HCT116 (cell line): ENCODE results near the gene GATM. TPM values are rescaled to one million over a fixed set of nuclear protein-coding genes. Genes with fewer than 3 reads are reported as not detected.

Experiments used
- ATAC-seq: fragments of 200-7000 bp; cut with Tn5 transposase; 2 replicates; pipeline ENCODE4 v1.9.1; 2020; ENCODE audit warnings: mild to moderate bottlenecking, moderate library complexity
- BruUV-seq: library from RNA; stranded (reverse); fragments of 400-500 nt; replicated peaks from 2 replicates; lab custom pipeline; 2021; lab: Mats Ljungman, UMichigan
- CTCF ChIA-PET: fragments of 300-600 bp; sonication (Branson Sonifier 250); formaldehyde crosslinking; loops from one replicate; lab custom pipeline; 2021; ENCODE audit warnings: antibody characterized with exemption; lab: Charles Lee
- POLR2A ChIA-PET: fragments of 300-600, 350-600 bp; sonication (Branson Sonifier 250); formaldehyde crosslinking; loops from one replicate; lab custom pipeline; 2021; ENCODE audit warnings: antibody characterized with exemption; lab: Charles Lee
- RAD21 ChIA-PET, 2 experiments: fragments of 300-600 bp; sonication (Branson Sonifier 250); formaldehyde crosslinking; loops; one replicate each; lab custom pipeline; 2023; ENCODE audit warnings: low total read pairs in 2 of 2; ENCODE audit not compliant: uncharacterized antibody in 2 of 2, unreplicated experiment in 2 of 2, low non-redundant PET in 1 of 2; lab: Charles Lee
- DNase-seq: peaks from one replicate; pipeline ENCODE4 v3.0.0-alpha.2; 2010; ENCODE audit warnings: low read depth, low spot score
- H2AFZ ChIP-seq: fragments of 200-600 bp; shearing (Covaris generic), sonication (generic); 2 replicates; pipeline ENCODE4 v1.6.1; 2017; ENCODE audit warnings: low read depth, mixed run types, mixed read lengths, antibody characterized with exemption, low read length; ENCODE audit not compliant: poor library complexity, severe bottlenecking
- H3K27ac ChIP-seq: 2 replicates; pipeline ENCODE4 v1.5.1; 2012; ENCODE audit warnings: low read depth, low read length
- H3K27me3 ChIP-seq: fragments of 200-600 bp; sonication (generic); 2 replicates; pipeline ENCODE4 v1.6.1; 2016; ENCODE audit warnings: mixed run types, low read length, mixed read lengths; ENCODE audit not compliant: insufficient read depth
- H3K36me3 ChIP-seq, 2 experiments: fragments of 200-500 bp in 1 of 2; fragments of 200-600 bp in 1 of 2; sonication (Bioruptor generic) in 1 of 2; sonication (generic) in 1 of 2; 2 replicates each; pipeline versions ENCODE4 v1.5.1 to v1.6.1; 2014 to 2016; ENCODE audit warnings: low read length in 2 of 2, inconsistent platforms in 1 of 2, mixed read lengths in 1 of 2, mixed run types in 1 of 2; ENCODE audit not compliant: insufficient read depth in 2 of 2, control insufficient read depth in 1 of 2
- H3K4me1 ChIP-seq, 2 experiments: fragments of 200-600 bp in 1 of 2; sonication (generic) in 1 of 2; 2 replicates each; pipeline versions ENCODE4 v1.5.1 to v1.6.1; 2012 to 2017; ENCODE audit warnings: low read length in 2 of 2, inconsistent platforms in 1 of 2, mild to moderate bottlenecking in 1 of 2, mixed read lengths in 1 of 2, mixed run types in 1 of 2, moderate library complexity in 1 of 2; ENCODE audit not compliant: insufficient read depth in 2 of 2, control insufficient read depth in 1 of 2
- H3K4me2 ChIP-seq: fragments of 200-600 bp; sonication (generic); 2 replicates; pipeline ENCODE4 v1.6.1; 2017; ENCODE audit warnings: mixed run types, low read length, mixed read lengths
- H3K4me3 ChIP-seq, 2 experiments: fragments of 200-600 bp in 1 of 2; sonication (generic) in 1 of 2; replicated peaks in 1 of 2; 2 replicates each; pipeline ENCODE4 v1.5.1; 2011 to 2016; ENCODE audit warnings: low read length in 2 of 2, control low read depth in 1 of 2, low read depth in 1 of 2, mild to moderate bottlenecking in 1 of 2, mixed read lengths in 1 of 2, mixed run types in 1 of 2
- H3K79me2 ChIP-seq: fragments of 200-600 bp; sonication (generic); 2 replicates; pipeline ENCODE4 v1.6.1; 2017; ENCODE audit warnings: mild to moderate bottlenecking, mixed run types, low read length, moderate library complexity, mixed read lengths; ENCODE audit not compliant: insufficient read depth
- H3K9ac ChIP-seq: fragments of 200-600 bp; sonication (generic); 2 replicates; pipeline ENCODE4 v1.6.1; 2016; ENCODE audit warnings: low read length, mixed read lengths
- H3K9me2 ChIP-seq: fragments of 200-600 bp; sonication (generic), shearing (Covaris generic); 2 replicates; pipeline ENCODE4 v1.6.1; 2017; ENCODE audit warnings: mixed run types, mild to moderate bottlenecking, moderate library complexity; ENCODE audit not compliant: insufficient read depth
- H3K9me3 ChIP-seq, 2 experiments: fragments of 200-500 bp in 1 of 2; fragments of 200-600 bp in 1 of 2; sonication (Bioruptor generic) in 1 of 2; sonication (generic) in 1 of 2; 2 replicates each; pipeline ENCODE4 v1.6.1; 2014 to 2017; ENCODE audit warnings: low read length in 2 of 2, mixed read lengths in 2 of 2, inconsistent platforms in 1 of 2, low read depth in 1 of 2, mild to moderate bottlenecking in 1 of 2, mixed run types in 1 of 2, moderate library complexity in 1 of 2; ENCODE audit not compliant: control insufficient read depth in 1 of 2, insufficient read depth in 1 of 2
- H4K20me1 ChIP-seq: fragments of 200-600 bp; sonication (generic), shearing (Covaris generic); 2 replicates; pipeline ENCODE4 v1.6.1; 2017; ENCODE audit warnings: mixed run types, mild to moderate bottlenecking, moderate library complexity; ENCODE audit not compliant: insufficient read depth
- CEBPB ChIP-seq: IDR thresholded peaks from 2 replicates; pipeline ENCODE4 v1.6.1; 2012; ENCODE audit warnings: low read depth
- EGR1 ChIP-seq: IDR thresholded peaks from 2 replicates; pipeline ENCODE4 v1.6.1; 2012; ENCODE audit warnings: low read depth
- FOSL1 ChIP-seq: IDR thresholded peaks from 2 replicates; pipeline ENCODE4 v1.6.1; 2012; ENCODE audit warnings: low read depth
- POLR2A ChIP-seq: IDR thresholded peaks from 2 replicates; pipeline ENCODE4 v1.7.0; 2011; ENCODE audit warnings: borderline replicate concordance; ENCODE audit not compliant: insufficient read depth, insufficient read length; ENCODE audit errors: extremely low read depth
- POLR2AphosphoS5 ChIP-seq: IDR thresholded peaks from 2 replicates; pipeline ENCODE4 v1.6.1; 2011; ENCODE audit warnings: mild to moderate bottlenecking, low read depth, low read length, moderate library complexity
- REST ChIP-seq: IDR thresholded peaks from 2 replicates; pipeline ENCODE4 v1.6.1; 2012; ENCODE audit warnings: low read depth
- SIN3A ChIP-seq: IDR thresholded peaks from 2 replicates; pipeline ENCODE4 v1.6.1; 2012; ENCODE audit warnings: low read depth
- SP1 ChIP-seq: IDR thresholded peaks from 2 replicates; pipeline ENCODE4 v1.6.1; 2012; ENCODE audit warnings: low read depth
- SRF ChIP-seq: IDR thresholded peaks from 2 replicates; pipeline ENCODE4 v1.6.1; 2012; ENCODE audit warnings: low read depth
- TCF7L2 ChIP-seq: IDR thresholded peaks from 2 replicates; pipeline ENCODE4 v1.7.0; 2011; ENCODE audit warnings: borderline replicate concordance, inconsistent platforms; ENCODE audit not compliant: insufficient read depth, insufficient read length; ENCODE audit errors: extremely low read depth
- intact Hi-C: fragments of 100-400 bp; cut with micrococcal nuclease; formaldehyde crosslinking; loops from 2 replicates; pipeline ENCODE4 v1.10.0; 2022
- total RNA-seq: library from RNA; stranded (reverse); gene quantifications from one replicate; pipeline ENCODE4 v1.2.1, GENCODE V29; 2021; ENCODE audit not compliant: unreplicated experiment

Gene GATM
- total RNA-seq, 1 experiment from 2014 or later: 3.1 TPM

- no peak for ATAC-seq
- POLR2A ChIA-PET: no interaction called here
Measured at GRCh38 chr15:45347989-45348388, 30.4 kb downstream of the GATM start.

GRCh38 chr15:45347033-45347432 is 31.3 kb downstream of the GATM start:
- Histone ChIP-seq H3K4me2 (no peak overlapping the region), H3K27ac (no peak overlapping the region), H2AFZ (no peak overlapping the region), H3K9me2 (no peaks in the 10 kb centered on the region), H3K79me2 (no peaks in the 10 kb centered on the region), H3K9me3 (no peaks in the 10 kb centered on the region), H3K4me1 (peaks cover 3 to 8% of the 10 kb centered on the region in 2 experiments; a peak in 2 of 4 replicates), H3K4me3 (no peak overlapping the region), H3K36me3 (no peaks in the 10 kb centered on the region), H3K27me3 (peaks cover 11% of the 10 kb centered on the region; the same call in 1 of the 2 replicates), H3K9ac (no peak overlapping the region), H4K20me1 (no peaks in the 10 kb centered on the region)
- no peak for ATAC-seq
- ChIA-PET RAD21 (no interaction called here), CTCF (no interaction called here), POLR2A (no interaction called here)
- DNase-seq: no peak
- BruUV-seq: no TSS peak
- TF ChIP-seq FOSL1 (peak; percentile 12; the same call in 1 of the 2 replicates), SRF (no peak), REST (no peak)
- intact Hi-C loops: no loop called here

More at GRCh38 chr15:45347989-45348388, 30.4 kb downstream of the GATM start:
- H3K27ac ChIP-seq: no peak overlapping the region
- H3K79me2 ChIP-seq: no peaks in the 10 kb centered on the region
- no peak overlapping the region for H2AFZ ChIP-seq
- DNase-seq: no peak
- no peaks in the 10 kb centered on the region for H3K9me2 ChIP-seq
- H3K27me3 ChIP-seq: peaks cover 11% of the 10 kb centered on the region; the same call in 1 of the 2 replicates
- H3K9me3 ChIP-seq: no peaks in the 10 kb centered on the region
- peaks cover 3 to 8% of the 10 kb centered on the region in 2 experiments; a peak in 2 of 4 replicates for H3K4me1 ChIP-seq
- BruUV-seq: no TSS peak
- no peak overlapping the region for H3K9ac ChIP-seq
- ChIA-PET CTCF (no interaction called here), RAD21 (no interaction called here)
- intact Hi-C loops: no loop called here
- no peak overlapping the region for H3K4me2 ChIP-seq
- no peaks in the 10 kb centered on the region for H3K36me3 ChIP-seq
- no peak overlapping the region for H3K4me3 ChIP-seq
- TF ChIP-seq POLR2A (no peak), TCF7L2 (no peak), SIN3A (no peak), CEBPB (no peak), POLR2AphosphoS5 (no peak), FOSL1 (no peak), SP1 (no peak), EGR1 (no peak)
- TF ChIP-seq, all 23 proteins: peak for 0
- H4K20me1 ChIP-seq: no peaks in the 10 kb centered on the region
